NCI-H1436 treated with DMSO at 0.1 percent for 48 hours (cell line): ENCODE measurements around the gene C1QTNF12.
"Not testable (repeated sequence)": the region's sequence is repeated elsewhere in the genome, so short reads cannot be mapped to it uniquely, and the experiment has no call there.

Source experiments
- DNase-seq: peaks from one replicate; lab custom pipeline; 2025; lab: John Stamatoyannopoulos, UW

Gene C1QTNF12

DNA sequence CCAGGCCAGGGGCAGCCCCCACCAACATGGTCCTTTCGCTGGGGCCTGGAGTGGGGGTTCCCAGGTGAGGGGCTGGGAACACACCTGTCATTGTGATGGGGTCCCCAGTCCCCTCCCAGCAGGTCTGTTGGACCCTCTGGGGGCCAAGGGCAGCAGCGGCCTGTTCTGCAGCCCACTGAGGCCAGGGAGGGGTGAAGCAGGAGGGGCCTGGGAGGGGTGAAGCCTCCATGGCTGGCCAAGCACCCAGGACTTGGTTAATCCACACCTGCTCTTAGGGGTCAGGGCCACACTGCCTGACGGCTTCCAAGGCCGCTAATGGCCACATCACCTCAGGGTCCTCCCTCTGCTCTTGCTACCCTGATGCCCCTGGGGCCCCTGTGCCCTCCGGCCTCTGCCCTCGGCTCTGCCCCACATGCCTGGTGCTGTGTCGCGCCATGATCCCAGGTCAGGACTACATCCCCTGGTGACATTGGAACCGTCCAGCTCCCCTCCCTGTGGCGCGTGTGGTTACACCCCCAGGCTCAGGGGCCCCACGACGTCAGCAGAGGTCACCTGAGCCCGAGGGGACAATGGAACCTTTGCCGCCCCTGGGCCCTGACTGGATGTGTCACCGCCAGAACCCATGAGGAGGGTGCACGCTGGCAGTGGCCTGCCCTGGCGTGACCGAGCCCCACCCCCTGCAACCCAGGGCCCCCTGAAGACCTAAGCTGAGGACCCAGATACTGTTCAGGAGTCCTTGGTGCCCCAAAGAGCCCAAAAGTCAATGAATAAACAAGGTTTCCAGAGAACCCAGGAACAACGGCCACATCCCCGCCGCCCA, 47.2 kb downstream of the C1QTNF12 start:
- no peak for DNase-seq

GRCh38 chr1:1198423-1199140, 47.9 kb downstream of the C1QTNF12 start:
- no peak for DNase-seq

GRCh38 chr1:1197551-1198422, 48.7 kb downstream of the C1QTNF12 start:
- DNase-seq: no peak

GRCh38 chr1:1197188-1197500, 49.4 kb downstream of the C1QTNF12 start:
- DNase-seq: no peak

GRCh38 chr1:1196431-1197187, 49.9 kb downstream of the C1QTNF12 start:
- DNase-seq: no peak

- DNase-seq: not testable (repeated sequence)
These were observed 50.8 kb downstream of the C1QTNF12 start for GRCh38 chr1:1195726-1196125.

GRCh38 chr1:1194723-1195122, 51.8 kb downstream of the C1QTNF12 start:
- DNase-seq: no peak
